Activated CD8-positive, alpha-beta memory T cell treated with anti-CD3 and anti-CD28 coated beads for 24 hours (primary cell): ENCODE data around the gene USP17L29.
"Not testable (repeated sequence)": the region's sequence is repeated elsewhere in the genome, so short reads cannot be mapped to it uniquely, and the experiment has no call there.

ENCODE experiments used
- DNase-seq: peaks from one replicate; pipeline ENCODE4 v3.0.0-alpha.2; 2020

The USP17L29 gene, protein sequence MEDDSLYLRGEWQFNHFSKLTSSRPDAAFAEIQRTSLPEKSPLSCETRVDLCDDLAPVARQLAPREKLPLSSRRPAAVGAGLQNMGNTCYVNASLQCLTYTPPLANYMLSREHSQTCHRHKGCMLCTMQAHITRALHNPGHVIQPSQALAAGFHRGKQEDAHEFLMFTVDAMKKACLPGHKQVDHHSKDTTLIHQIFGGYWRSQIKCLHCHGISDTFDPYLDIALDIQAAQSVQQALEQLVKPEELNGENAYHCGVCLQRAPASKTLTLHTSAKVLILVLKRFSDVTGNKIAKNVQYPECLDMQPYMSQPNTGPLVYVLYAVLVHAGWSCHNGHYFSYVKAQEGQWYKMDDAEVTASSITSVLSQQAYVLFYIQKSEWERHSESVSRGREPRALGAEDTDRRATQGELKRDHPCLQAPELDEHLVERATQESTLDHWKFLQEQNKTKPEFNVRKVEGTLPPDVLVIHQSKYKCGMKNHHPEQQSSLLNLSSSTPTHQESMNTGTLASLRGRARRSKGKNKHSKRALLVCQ

DNA sequence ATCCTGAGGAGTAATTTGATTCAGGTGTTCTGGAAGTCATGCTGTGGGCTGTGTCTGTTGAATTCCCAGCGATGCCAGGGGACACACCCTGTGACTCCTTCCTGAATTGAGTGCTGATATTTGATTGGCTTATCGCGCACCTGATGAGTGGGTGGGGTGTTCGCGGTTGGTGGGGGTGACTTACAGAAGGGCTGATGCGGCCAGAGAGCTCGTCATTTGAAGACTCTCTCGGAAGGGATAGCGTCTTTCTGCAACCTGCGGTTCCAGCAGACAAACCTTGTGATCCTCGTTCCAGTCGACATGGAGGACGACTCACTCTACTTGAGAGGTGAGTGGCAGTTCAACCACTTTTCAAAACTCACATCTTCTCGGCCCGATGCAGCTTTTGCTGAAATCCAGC is at the start of gene USP17L29:
TSS of gene USP17L29 (plus strand) at position 301 of the 400 bp plus-strand sequence. CDS start at position 301, 0 bp downstream.
- not testable (repeated sequence) for DNase-seq

DNA sequence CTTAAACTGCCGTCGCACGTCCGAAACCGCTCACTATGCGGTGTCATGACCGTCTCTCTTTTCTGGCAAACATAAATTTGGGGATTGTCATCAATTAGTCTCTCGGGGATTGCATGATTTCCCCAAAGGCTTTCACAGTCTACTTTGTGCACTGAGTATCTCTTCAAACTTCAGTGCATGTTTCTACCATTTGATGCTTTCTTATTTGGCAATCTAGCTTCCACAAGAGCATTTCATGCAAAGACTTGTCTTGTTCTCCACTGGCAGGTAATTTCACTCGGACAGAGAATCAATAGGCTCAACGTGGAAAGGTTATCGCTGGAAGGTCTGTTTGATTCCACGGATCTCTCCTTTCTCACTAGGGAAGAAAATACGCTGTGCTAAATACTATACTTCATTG is 29.2 kb upstream of the USP17L29 start:
- not testable (repeated sequence) for DNase-seq

DNA sequence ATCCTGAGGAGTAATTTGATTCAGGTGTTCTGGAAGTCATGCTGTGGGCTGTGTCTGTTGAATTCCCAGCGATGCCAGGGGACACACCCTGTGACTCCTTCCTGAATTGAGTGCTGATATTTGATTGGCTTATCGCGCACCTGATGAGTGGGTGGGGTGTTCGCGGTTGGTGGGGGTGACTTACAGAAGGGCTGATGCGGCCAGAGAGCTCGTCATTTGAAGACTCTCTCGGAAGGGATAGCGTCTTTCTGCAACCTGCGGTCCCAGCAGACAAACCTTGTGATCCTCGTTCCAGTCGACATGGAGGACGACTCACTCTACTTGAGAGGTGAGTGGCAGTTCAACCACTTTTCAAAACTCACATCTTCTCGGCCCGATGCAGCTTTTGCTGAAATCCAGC is 28.6 kb upstream of the USP17L29 start, which contains the start of gene USP17L24:
TSS of gene USP17L24 (plus strand) at position 301 of the 400 bp plus-strand sequence. CDS start at position 301, 0 bp downstream.
- not testable (repeated sequence) for DNase-seq

DNA sequence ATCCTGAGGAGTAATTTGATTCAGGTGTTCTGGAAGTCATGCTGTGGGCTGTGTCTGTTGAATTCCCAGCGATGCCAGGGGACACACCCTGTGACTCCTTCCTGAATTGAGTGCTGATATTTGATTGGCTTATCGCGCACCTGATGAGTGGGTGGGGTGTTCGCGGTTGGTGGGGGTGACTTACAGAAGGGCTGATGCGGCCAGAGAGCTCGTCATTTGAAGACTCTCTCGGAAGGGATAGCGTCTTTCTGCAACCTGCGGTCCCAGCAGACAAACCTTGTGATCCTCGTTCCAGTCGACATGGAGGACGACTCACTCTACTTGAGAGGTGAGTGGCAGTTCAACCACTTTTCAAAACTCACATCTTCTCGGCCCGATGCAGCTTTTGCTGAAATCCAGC is 23.8 kb upstream of the USP17L29 start, which contains the start of gene USP17L25:
TSS of gene USP17L25 (plus strand) at position 301 of the 400 bp plus-strand sequence. CDS start at position 301, 0 bp downstream.
- DNase-seq, result not testable (repeated sequence)

DNA sequence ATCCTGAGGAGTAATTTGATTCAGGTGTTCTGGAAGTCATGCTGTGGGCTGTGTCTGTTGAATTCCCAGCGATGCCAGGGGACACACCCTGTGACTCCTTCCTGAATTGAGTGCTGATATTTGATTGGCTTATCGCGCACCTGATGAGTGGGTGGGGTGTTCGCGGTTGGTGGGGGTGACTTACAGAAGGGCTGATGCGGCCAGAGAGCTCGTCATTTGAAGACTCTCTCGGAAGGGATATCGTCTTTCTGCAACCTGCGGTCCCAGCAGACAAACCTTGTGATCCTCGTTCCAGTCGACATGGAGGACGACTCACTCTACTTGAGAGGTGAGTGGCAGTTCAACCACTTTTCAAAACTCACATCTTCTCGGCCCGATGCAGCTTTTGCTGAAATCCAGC is 19.1 kb upstream of the USP17L29 start, which contains the start of gene USP17L26:
TSS of gene USP17L26 (plus strand) at position 301 of the 400 bp plus-strand sequence. CDS start at position 301, 0 bp downstream.
- DNase-seq, result not testable (repeated sequence)

DNA sequence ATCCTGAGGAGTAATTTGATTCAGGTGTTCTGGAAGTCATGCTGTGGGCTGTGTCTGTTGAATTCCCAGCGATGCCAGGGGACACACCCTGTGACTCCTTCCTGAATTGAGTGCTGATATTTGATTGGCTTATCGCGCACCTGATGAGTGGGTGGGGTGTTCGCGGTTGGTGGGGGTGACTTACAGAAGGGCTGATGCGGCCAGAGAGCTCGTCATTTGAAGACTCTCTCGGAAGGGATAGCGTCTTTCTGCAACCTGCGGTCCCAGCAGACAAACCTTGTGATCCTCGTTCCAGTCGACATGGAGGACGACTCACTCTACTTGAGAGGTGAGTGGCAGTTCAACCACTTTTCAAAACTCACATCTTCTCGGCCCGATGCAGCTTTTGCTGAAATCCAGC is 14.3 kb upstream of the USP17L29 start, which contains the start of gene USP17L5:
TSS of gene USP17L5 (plus strand) at position 301 of the 400 bp plus-strand sequence. CDS start at position 301, 0 bp downstream.
- not testable (repeated sequence) for DNase-seq

DNA sequence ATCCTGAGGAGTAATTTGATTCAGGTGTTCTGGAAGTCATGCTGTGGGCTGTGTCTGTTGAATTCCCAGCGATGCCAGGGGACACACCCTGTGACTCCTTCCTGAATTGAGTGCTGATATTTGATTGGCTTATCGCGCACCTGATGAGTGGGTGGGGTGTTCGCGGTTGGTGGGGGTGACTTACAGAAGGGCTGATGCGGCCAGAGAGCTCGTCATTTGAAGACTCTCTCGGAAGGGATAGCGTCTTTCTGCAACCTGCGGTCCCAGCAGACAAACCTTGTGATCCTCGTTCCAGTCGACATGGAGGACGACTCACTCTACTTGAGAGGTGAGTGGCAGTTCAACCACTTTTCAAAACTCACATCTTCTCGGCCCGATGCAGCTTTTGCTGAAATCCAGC is 9.6 kb upstream of the USP17L29 start, which contains the start of gene USP17L27:
TSS of gene USP17L27 (plus strand) at position 301 of the 400 bp plus-strand sequence. CDS start at position 301, 0 bp downstream.
- DNase-seq, result not testable (repeated sequence)

DNA sequence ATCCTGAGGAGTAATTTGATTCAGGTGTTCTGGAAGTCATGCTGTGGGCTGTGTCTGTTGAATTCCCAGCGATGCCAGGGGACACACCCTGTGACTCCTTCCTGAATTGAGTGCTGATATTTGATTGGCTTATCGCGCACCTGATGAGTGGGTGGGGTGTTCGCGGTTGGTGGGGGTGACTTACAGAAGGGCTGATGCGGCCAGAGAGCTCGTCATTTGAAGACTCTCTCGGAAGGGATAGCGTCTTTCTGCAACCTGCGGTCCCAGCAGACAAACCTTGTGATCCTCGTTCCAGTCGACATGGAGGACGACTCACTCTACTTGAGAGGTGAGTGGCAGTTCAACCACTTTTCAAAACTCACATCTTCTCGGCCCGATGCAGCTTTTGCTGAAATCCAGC is 4.8 kb upstream of the USP17L29 start, which contains the start of gene USP17L28:
TSS of gene USP17L28 (plus strand) at position 301 of the 400 bp plus-strand sequence. CDS start at position 301, 0 bp downstream.
- DNase-seq, result not testable (repeated sequence)

DNA sequence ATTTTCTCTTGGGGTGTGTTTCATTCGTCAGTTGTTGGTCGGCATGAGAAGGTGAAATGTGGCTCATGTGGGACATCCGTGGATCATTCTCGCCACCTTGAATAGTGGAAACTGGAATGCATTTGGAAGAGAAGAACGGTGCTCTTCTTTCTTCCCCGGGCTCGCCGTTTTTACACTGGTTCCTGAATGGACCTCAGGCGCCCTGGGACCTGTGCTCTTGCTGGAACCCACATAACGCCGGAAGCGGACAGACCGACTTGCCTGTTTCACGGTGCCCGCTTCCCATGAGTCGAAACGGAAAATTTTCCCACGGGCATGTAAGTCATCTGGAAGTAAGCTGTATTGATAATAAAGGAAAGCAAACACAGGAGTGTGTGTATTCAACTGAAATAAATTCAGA is 2.6 kb upstream of the USP17L29 start:
- DNase-seq, result not testable (repeated sequence)

DNA sequence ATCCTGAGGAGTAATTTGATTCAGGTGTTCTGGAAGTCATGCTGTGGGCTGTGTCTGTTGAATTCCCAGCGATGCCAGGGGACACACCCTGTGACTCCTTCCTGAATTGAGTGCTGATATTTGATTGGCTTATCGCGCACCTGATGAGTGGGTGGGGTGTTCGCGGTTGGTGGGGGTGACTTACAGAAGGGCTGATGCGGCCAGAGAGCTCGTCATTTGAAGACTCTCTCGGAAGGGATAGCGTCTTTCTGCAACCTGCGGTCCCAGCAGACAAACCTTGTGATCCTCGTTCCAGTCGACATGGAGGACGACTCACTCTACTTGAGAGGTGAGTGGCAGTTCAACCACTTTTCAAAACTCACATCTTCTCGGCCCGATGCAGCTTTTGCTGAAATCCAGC is 9.4 kb downstream of the USP17L29 start, which contains the start of gene USP17L30:
TSS of gene USP17L30 (plus strand) at position 301 of the 400 bp plus-strand sequence. CDS start at position 301, 0 bp downstream.
- not testable (repeated sequence) for DNase-seq

DNA sequence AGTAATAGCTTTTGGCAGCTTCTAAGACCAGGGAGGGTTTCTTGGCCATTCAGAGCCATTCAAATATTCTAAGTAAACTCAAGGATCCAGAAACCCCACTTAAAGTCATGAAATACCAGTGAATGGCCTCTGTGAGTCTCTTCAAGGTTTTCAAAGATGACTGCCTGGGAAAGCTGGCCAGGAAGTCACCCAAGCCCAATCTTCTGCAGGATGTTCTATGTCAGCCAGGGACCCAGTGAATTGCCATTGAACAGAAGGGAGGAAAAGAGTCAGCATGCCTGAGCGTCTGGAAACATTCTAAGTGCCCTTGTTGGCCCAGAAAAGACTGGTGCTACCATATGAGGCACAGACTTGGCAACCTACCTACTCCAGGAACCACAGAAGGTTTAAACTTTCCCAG is 26.4 kb downstream of the USP17L29 start:
- not testable (repeated sequence) for DNase-seq

DNA sequence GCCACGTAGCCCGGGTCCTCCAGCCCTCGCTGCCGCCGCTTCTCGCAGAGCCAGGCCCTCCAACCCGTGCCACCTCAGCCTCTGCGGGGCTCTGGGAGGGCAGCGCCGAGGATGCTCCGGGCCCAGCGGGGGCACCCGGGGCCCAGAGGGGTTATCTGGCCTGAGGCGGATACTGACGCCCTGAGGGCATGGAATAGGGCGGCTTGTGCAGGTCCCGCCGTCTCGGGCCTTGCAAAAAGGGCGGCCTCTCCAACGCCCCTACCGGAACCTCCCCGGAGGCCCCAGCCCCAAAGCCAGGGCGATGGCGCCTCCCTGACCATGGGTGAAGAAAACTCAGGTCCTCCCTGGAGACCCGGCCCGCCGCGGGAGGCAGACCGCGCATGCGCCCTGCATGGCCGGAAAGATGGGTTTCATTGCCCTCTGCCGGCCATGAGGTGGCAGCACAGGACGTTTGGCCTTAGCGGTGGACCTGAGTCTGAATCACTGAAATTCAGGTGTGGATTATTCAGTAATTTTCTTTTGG is 27.6 kb downstream of the USP17L29 start:
- DNase-seq, result peak; percentile 71

DNA sequence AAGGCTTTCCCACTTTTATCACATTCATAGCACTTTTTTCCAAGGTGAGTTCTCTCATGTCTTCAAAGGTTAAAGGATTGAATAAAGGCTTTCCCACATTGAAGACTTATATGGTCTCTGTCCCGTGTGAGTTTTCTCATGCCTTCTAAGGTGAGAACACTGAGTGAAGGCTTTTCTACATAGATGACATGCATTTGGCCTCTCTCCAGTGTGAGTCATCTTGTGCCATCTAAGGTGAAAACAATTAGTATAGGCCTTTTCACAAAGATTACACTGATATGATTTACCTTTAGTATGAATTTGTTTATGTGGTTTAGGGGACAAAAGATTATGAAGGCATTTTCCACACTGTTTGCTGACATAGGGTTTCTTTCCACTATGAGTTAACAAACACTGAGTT is 30.7 kb downstream of the USP17L29 start:
- DNase-seq, result no peak

DNA sequence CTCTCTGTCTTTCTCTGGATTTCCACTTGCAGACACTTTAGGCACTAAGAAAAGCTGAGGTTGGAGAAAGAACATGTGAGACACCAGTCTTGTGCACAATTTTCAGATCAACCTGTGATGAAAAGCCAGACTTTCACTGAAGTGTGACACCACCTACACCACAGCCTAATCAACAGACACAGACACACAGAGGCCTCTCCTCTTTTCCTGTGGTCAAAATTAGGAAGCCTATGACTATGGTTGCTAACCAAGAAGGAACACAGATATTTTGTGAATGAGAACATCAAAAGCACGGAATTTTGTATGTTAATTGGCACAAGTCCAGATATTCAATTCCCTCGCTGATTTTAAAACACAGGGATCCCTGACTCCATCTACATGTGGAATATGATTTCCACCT is 35.6 kb downstream of the USP17L29 start:
- not testable (repeated sequence) for DNase-seq
